ENCODE measurements around the gene PLEKHH1.

- TF ChIP-seq EZH2 (IDR thresholded peaks at IDR 0.05; ENCODE audit: borderline replicate concordance, low read length): no peak
- peak; percentile 94 to 97 for TF ChIP-seq CTCF (conservative IDR thresholded peaks at IDR 0.05 in 1 of 2, IDR thresholded peaks at IDR 0.05 in 1 of 2; ENCODE audit: extremely low read depth in 1 of 2, insufficient read depth in 1 of 2, low read depth in 1 of 2, low read length in 2 of 2)
Measured at GRCh38 chr14:67571275-67571990, 38.3 kb downstream of the PLEKHH1 start.

Measured in mammary epithelial cell (primary cell).